IPS-18c (cell line): ENCODE data around the gene GIMAP7.
"Not testable (repeated sequence)": the region's sequence is repeated elsewhere in the genome, so short reads cannot be mapped to it uniquely, and the experiment has no call there.

Experiments
- H3K4me3 ChIP-seq: 2 replicates; pipeline ENCODE4 v1.7.0; 2013; ENCODE audit warnings: low read depth, mild to moderate bottlenecking, low read length, moderate library complexity; ENCODE audit not compliant: insufficient read depth
- H3K9me3 ChIP-seq: one replicate; pipeline ENCODE4 v1.6.1; 2013; ENCODE audit warnings: mild to moderate bottlenecking, low read length, moderate library complexity; ENCODE audit not compliant: control insufficient read depth, insufficient read depth

GIMAP7 gene

GRCh38 chr7:150503155-150503554 lies 11.5 kb upstream of the GIMAP7 start:
- H3K4me3 ChIP-seq, result no peak overlapping the region
- H3K9me3 ChIP-seq, result no peaks in the 10 kb centered on the region

GRCh38 chr7:150503581-150503980 lies 11.1 kb upstream of the GIMAP7 start:
- Histone ChIP-seq H3K4me3 (no peak overlapping the region), H3K9me3 (no peaks in the 10 kb centered on the region)

GRCh38 chr7:150507947-150508602 lies 6.6 kb upstream of the GIMAP7 start:
- no peak overlapping the region for H3K4me3 ChIP-seq

GRCh38 chr7:150511048-150511447 lies 3.6 kb upstream of the GIMAP7 start:
- no peak overlapping the region for H3K4me3 ChIP-seq
- no peaks in the 10 kb centered on the region for H3K9me3 ChIP-seq

More at GRCh38 chr7:150507947-150508602, 6.6 kb upstream of the GIMAP7 start:
- H3K9me3 ChIP-seq, result no peaks in the 10 kb centered on the region

- no peak overlapping the region for H3K4me3 ChIP-seq
These were observed 914 bp upstream of the GIMAP7 start for GRCh38 chr7:150513758-150514157.

GRCh38 chr7:150515248-150516147 lies 826 bp downstream of the GIMAP7 start:
- no peak overlapping the region for H3K4me3 ChIP-seq
- H3K9me3 ChIP-seq, result no peaks in the 10 kb centered on the region

More at GRCh38 chr7:150513758-150514157, 914 bp upstream of the GIMAP7 start:
- no peaks in the 10 kb centered on the region for H3K9me3 ChIP-seq

GRCh38 chr7:150516956-150517745 lies 2.5 kb downstream of the GIMAP7 start:
- Histone ChIP-seq H3K9me3 (no peaks in the 10 kb centered on the region), H3K4me3 (no peak overlapping the region)

GRCh38 chr7:150519310-150519709 lies 4.6 kb downstream of the GIMAP7 start:
- Histone ChIP-seq H3K4me3 (no peak overlapping the region), H3K9me3 (no peaks in the 10 kb centered on the region)

- no peaks in the 10 kb centered on the region for H3K9me3 ChIP-seq
- H3K4me3 ChIP-seq, result no peak overlapping the region
These were observed 5.5 kb downstream of the GIMAP7 start for GRCh38 chr7:150520145-150520544.

- H3K4me3 ChIP-seq, result 0 out of 2 replicates have a peak overlapping the region, but pooled peaks have one; percentile 6
- H3K9me3 ChIP-seq, result not testable (repeated sequence)
These were observed 8.3 kb downstream of the GIMAP7 start for GRCh38 chr7:150522931-150523330.

GRCh38 chr7:150524018-150524417 lies 9.3 kb downstream of the GIMAP7 start:
- H3K9me3 ChIP-seq, result no peaks in the 10 kb centered on the region
- H3K4me3 ChIP-seq, result no peak overlapping the region

- Histone ChIP-seq H3K9me3 (no peaks in the 10 kb centered on the region), H3K4me3 (no peak overlapping the region)
These were observed 17.0 kb downstream of the GIMAP7 start for GRCh38 chr7:150531704-150532103.

GRCh38 chr7:150538259-150538658 lies 23.6 kb downstream of the GIMAP7 start:
- H3K9me3 ChIP-seq, result peaks cover 7% of the 10 kb centered on the region
- H3K4me3 ChIP-seq, result no peak overlapping the region

- H3K9me3 ChIP-seq, result no peaks in the 10 kb centered on the region
- H3K4me3 ChIP-seq, result no peak overlapping the region
These were observed 38.5 kb downstream of the GIMAP7 start for GRCh38 chr7:150553163-150553562.

GRCh38 chr7:150556521-150557138 lies 42.0 kb downstream of the GIMAP7 start:
- H3K9me3 ChIP-seq, result no peaks in the 10 kb centered on the region
- no peak overlapping the region for H3K4me3 ChIP-seq

- Histone ChIP-seq H3K9me3 (no peaks in the 10 kb centered on the region), H3K4me3 (no peak overlapping the region)
These were observed 45.8 kb downstream of the GIMAP7 start for GRCh38 chr7:150560486-150560885.

GRCh38 chr7:150562919-150563318 lies 48.2 kb downstream of the GIMAP7 start:
- no peaks in the 10 kb centered on the region for H3K9me3 ChIP-seq

More at GRCh38 chr7:150562919-150563318, 48.2 kb downstream of the GIMAP7 start:
- no peak overlapping the region for H3K4me3 ChIP-seq
